Panc1 (cell line): Measurements from ENCODE around the gene NFIB. TPM values are rescaled to one million over a fixed set of nuclear protein-coding genes. Genes with fewer than 3 reads are reported as not detected.

Experiments
- ATAC-seq: fragments of 200-7000 bp; cut with Tn5 transposase; 2 replicates; pipeline ENCODE4 v1.9.1; 2020; ENCODE audit warnings: mild to moderate bottlenecking, moderate library complexity
- BruUV-seq: library from RNA; stranded (reverse); fragments of 400-500 nt; replicated peaks from 2 replicates; lab custom pipeline; 2021; lab: Mats Ljungman, UMichigan
- CTCF ChIA-PET: fragments of 300-600 bp; sonication (Branson Sonifier 250); formaldehyde crosslinking; loops from one replicate; lab custom pipeline; 2022; ENCODE audit warnings: antibody characterized with exemption; lab: Charles Lee
- POLR2A ChIA-PET: fragments of 300-600 bp; sonication (Branson Sonifier 250); formaldehyde crosslinking; loops from one replicate; lab custom pipeline; 2022; ENCODE audit warnings: antibody characterized with exemption; lab: Charles Lee
- DNase-seq: peaks from one replicate; pipeline ENCODE4 v3.0.0-alpha.2; 2010; ENCODE audit warnings: low read depth, low spot score
- H3K27ac ChIP-seq: 2 replicates; pipeline ENCODE4 v1.5.1; 2011; ENCODE audit warnings: mild to moderate bottlenecking, low read length, inconsistent platforms
- H3K27me3 ChIP-seq: fragments of 200-500 bp; sonication (Bioruptor generic); 2 replicates; pipeline ENCODE4 v1.6.0; 2014; ENCODE audit warnings: low read length, inconsistent platforms; ENCODE audit not compliant: control insufficient read depth, insufficient read depth
- H3K36me3 ChIP-seq: fragments of 200-500 bp; sonication (Bioruptor generic); 2 replicates; pipeline ENCODE4 v1.5.1; 2014; ENCODE audit warnings: inconsistent platforms, mild to moderate bottlenecking, low read length, moderate library complexity; ENCODE audit not compliant: control insufficient read depth, insufficient read depth
- H3K4me1 ChIP-seq: 2 replicates; pipeline ENCODE4 v1.5.1; 2011; ENCODE audit warnings: inconsistent platforms, mild to moderate bottlenecking, low read length, moderate library complexity; ENCODE audit not compliant: control insufficient read depth, insufficient read depth
- H3K4me3 ChIP-seq, 2 experiments: 2 replicates each; pipeline ENCODE4 v1.5.1; 2011 to 2012; ENCODE audit warnings: low read depth in 2 of 2, low read length in 2 of 2, mild to moderate bottlenecking in 2 of 2, inconsistent platforms in 1 of 2, moderate library complexity in 1 of 2
- H3K9me3 ChIP-seq: fragments of 200-500 bp; sonication (Bioruptor generic); 2 replicates; pipeline ENCODE4 v1.5.1; 2014; ENCODE audit warnings: low read depth, mild to moderate bottlenecking, inconsistent platforms, low read length, moderate library complexity; ENCODE audit not compliant: control insufficient read depth, insufficient read depth
- CTCF ChIP-seq: fragments of 450-650 bp; IDR thresholded peaks from 2 replicates; pipeline ENCODE4 v1.5.1; 2017; ENCODE audit warnings: mild to moderate bottlenecking
- POLR2AphosphoS5 ChIP-seq: IDR thresholded peaks from 2 replicates; pipeline ENCODE4 v1.6.1; 2012; ENCODE audit warnings: mild to moderate bottlenecking, low read depth, low read length, moderate library complexity
- REST ChIP-seq, 2 experiments: IDR thresholded peaks; 2 replicates each; pipeline ENCODE4 v1.6.1; 2011 to 2012; ENCODE audit warnings: low read depth in 2 of 2, control low read depth in 1 of 2, low read length in 1 of 2, mild to moderate bottlenecking in 1 of 2, moderate library complexity in 1 of 2; ENCODE audit not compliant: insufficient read depth in 1 of 2
- SIN3A ChIP-seq: IDR thresholded peaks from 2 replicates; pipeline ENCODE4 v1.6.1; 2012; ENCODE audit warnings: low read depth, mild to moderate bottlenecking, low read length, moderate library complexity, borderline replicate concordance; ENCODE audit not compliant: insufficient read depth
- TCF7L2 ChIP-seq: IDR thresholded peaks from 2 replicates; pipeline ENCODE4 v1.6.1; 2011; ENCODE audit warnings: mild to moderate bottlenecking, low read depth, low read length, inconsistent platforms
- in situ Hi-C: cut with HindIII; loops from 2 replicates; pipeline ENCODE4 v1.10.0; 2016; ENCODE audit warnings: low sequenced_read_pairs, low pct_unique_long_range_greater_than_20kb
- intact Hi-C: fragments of 100-400 bp; cut with micrococcal nuclease; formaldehyde crosslinking; loops from one replicate; pipeline ENCODE4 v1.10.0; 2022; ENCODE audit not compliant: unreplicated experiment
- total RNA-seq: library from RNA; stranded (reverse); gene quantifications from one replicate; pipeline ENCODE4 v1.2.1, GENCODE V29; 2021; ENCODE audit not compliant: unreplicated experiment

NFIB gene
- total RNA-seq, 1 experiment from 2014 or later: 26.7 TPM

GRCh38 chr9:14289916-14290315, 24.0 kb downstream of the NFIB start:
- no peak overlapping the region for H3K4me3 ChIP-seq
- no TSS peak for BruUV-seq
- H3K36me3 ChIP-seq: no peaks in the 10 kb centered on the region
- POLR2A ChIA-PET: no interaction called here
- H3K27me3 ChIP-seq: no peaks in the 10 kb centered on the region
- no peaks in the 10 kb centered on the region for H3K4me1 ChIP-seq
- ATAC-seq (no peak), DNase-seq (no peak)
- no peaks in the 10 kb centered on the region for H3K9me3 ChIP-seq
- intact Hi-C loops (no loop called here), in situ Hi-C loops (no loop called here)
- TF ChIP-seq TCF7L2 (no peak), SIN3A (no peak), CTCF (no peak), POLR2AphosphoS5 (no peak), REST (IDR thresholded peaks at IDR 0.05; ENCODE audit: insufficient read depth in 1 of 2, low read depth in 2 of 2, low read length in 1 of 2) (no peak)
- H3K27ac ChIP-seq: no peak overlapping the region
- CTCF ChIA-PET: no interaction called here

- TF ChIP-seq SIN3A: no peak
- no peak for TF ChIP-seq REST (IDR thresholded peaks at IDR 0.05; ENCODE audit: insufficient read depth in 1 of 2, low read depth in 2 of 2, low read length in 1 of 2)
- TF ChIP-seq POLR2AphosphoS5: no peak
- TF ChIP-seq CTCF: no peak
- no peak for TF ChIP-seq TCF7L2
- Histone ChIP-seq H3K4me1 (peaks cover 4% of the 10 kb centered on the region), H3K36me3 (no peaks in the 10 kb centered on the region), H3K9me3 (no peaks in the 10 kb centered on the region), H3K27ac (no peak overlapping the region), H3K27me3 (no peaks in the 10 kb centered on the region), H3K4me3 (no peak overlapping the region)
- CTCF ChIA-PET: no interaction called here
- POLR2A ChIA-PET: no interaction called here
- intact Hi-C loops: no loop called here
- DNase-seq: no peak
- no TSS peak for BruUV-seq
- no peak for ATAC-seq
- in situ Hi-C loops: no loop called here
These were observed 25.5 kb downstream of the NFIB start for GRCh38 chr9:14288433-14288832.
